A549 (cell line): ENCODE data around the gene ASCL5.

ENCODE experiments used
- CEBPB ChIP-seq, 2 experiments: fragments of >200 bp in 1 of 2; sonication (Bioruptor Twin) in 1 of 2; formaldehyde crosslinking in 1 of 2; IDR thresholded peaks; 2 replicates each; pipeline ENCODE4 v1.6.1; 2012 to 2016
- CHD4 ChIP-seq: fragments of 200-600 bp; sonication (generic); IDR thresholded peaks from 2 replicates; pipeline ENCODE4 v1.6.1; 2016; ENCODE audit warnings: antibody characterized with exemption, mild to moderate bottlenecking, borderline replicate concordance
- CTCF ChIP-seq: fragments of >200 bp; sonication (Bioruptor Twin); formaldehyde crosslinking; IDR thresholded peaks from 3 replicates; pipeline ENCODE4 v1.5.1; 2016
- EHF ChIP-seq: fragments of 250-450 bp; sonication (Bioruptor Pico); IDR thresholded peaks from 2 replicates; pipeline ENCODE4 v1.5.0; 2020; ENCODE audit warnings: mild to moderate bottlenecking
- ELK1 ChIP-seq: fragments of 150-350 bp; IDR thresholded peaks from 2 replicates; pipeline ENCODE4 v1.6.1; 2014; ENCODE audit warnings: low read depth, mild to moderate bottlenecking, low read length
- HMGXB4 ChIP-seq: fragments of 250-450 bp; sonication (Bioruptor Pico); IDR thresholded peaks from 2 replicates; pipeline ENCODE4 v1.5.0; 2021; ENCODE audit warnings: mild to moderate bottlenecking, moderate library complexity, borderline replicate concordance
- PBX3 ChIP-seq: IDR thresholded peaks from 2 replicates; pipeline ENCODE4 v1.6.1; 2012
- POLR2A ChIP-seq: IDR thresholded peaks from 2 replicates; pipeline ENCODE4 v1.6.1; 2012; ENCODE audit warnings: mild to moderate bottlenecking, low read length
- RAD21 ChIP-seq, 2 experiments: fragments of >200 bp in 1 of 2; sonication (Bioruptor Twin) in 1 of 2; formaldehyde crosslinking in 1 of 2; IDR thresholded peaks in 1 of 2; conservative IDR thresholded peaks in 1 of 2; 2 replicates in 1 of 2; 3 replicates in 1 of 2; pipeline ENCODE4 v1.6.1; 2012 to 2018; ENCODE audit warnings: inconsistent platforms in 1 of 2
- REST ChIP-seq: fragments of 200-600 bp; sonication (generic); IDR thresholded peaks from 2 replicates; pipeline ENCODE4 v1.6.1; 2016; ENCODE audit warnings: antibody characterized with exemption, mild to moderate bottlenecking, moderate library complexity
- RFX5 ChIP-seq: fragments of 450-650 bp; IDR thresholded peaks from 2 replicates; pipeline ENCODE4 v1.7.1; 2014; ENCODE audit warnings: antibody characterized with exemption, mild to moderate bottlenecking, moderate library complexity
- USF2 ChIP-seq: fragments of 450-650 bp; IDR thresholded peaks from 2 replicates; pipeline ENCODE4 v1.6.1; 2014; ENCODE audit warnings: antibody characterized with exemption

- TF ChIP-seq CTCF (no peak), EHF (no peak), CHD4 (no peak), CEBPB (IDR thresholded peaks at IDR 0.05) (no peak), RAD21 (conservative IDR thresholded peaks at IDR 0.05 in 1 of 2, IDR thresholded peaks at IDR 0.05 in 1 of 2) (no peak), REST (no peak), RFX5 (no peak), POLR2A (no peak), ELK1 (no peak), PBX3 (no peak), USF2 (no peak), HMGXB4 (CRISPR knock-in tag) (no peak)
These were observed 34.2 kb downstream of the ASCL5 start for GRCh38 chr1:201092738-201093137.
